ENCODE measurements around the gene TNFSF10. TPM values are rescaled to one million over a fixed set of nuclear protein-coding genes. Genes with fewer than 3 reads are reported as not detected.

The TNFSF10 gene
- polyA plus RNA-seq, 1 donor from 2014 or later = not detected

- no peak for TF ChIP-seq RAD21 (conservative IDR thresholded peaks at IDR 0.05)
- TF ChIP-seq CTCF (IDR thresholded peaks at IDR 0.05; ENCODE audit: poor library complexity, severe bottlenecking) = no peak
- TF ChIP-seq POLR2AphosphoS5 (IDR thresholded peaks at IDR 0.05) = no peak
- TF ChIP-seq REST (IDR thresholded peaks at IDR 0.05; ENCODE audit: borderline replicate concordance) = no peak
- no peak for TF ChIP-seq SMC3 (conservative IDR thresholded peaks at IDR 0.05; ENCODE audit: poor library complexity)
- no peak for TF ChIP-seq MXI1 (conservative IDR thresholded peaks at IDR 0.05; ENCODE audit: poor library complexity, severe bottlenecking)
- TF ChIP-seq TAF1 (IDR thresholded peaks at IDR 0.05; ENCODE audit: low read depth) = no peak
- TF ChIP-seq EP300 (conservative IDR thresholded peaks at IDR 0.05; ENCODE audit: poor library complexity, severe bottlenecking) = no peak
- H3K27ac ChIP-seq (ENCODE audit: low read length) = no peak overlapping the region
- H3K4me2 ChIP-seq (ENCODE audit: low read length) = no peak overlapping the region
- no peaks in the 10 kb centered on the region for H3K36me3 ChIP-seq (ENCODE audit: insufficient read depth, low read length)
- no peak overlapping the region for H2AFZ ChIP-seq (ENCODE audit: low read depth, low read length)
- no peaks in the 10 kb centered on the region for H3F3A ChIP-seq (ENCODE audit: insufficient read depth, low read length, poor library complexity, severe bottlenecking)
- no peaks in the 10 kb centered on the region for H4K20me1 ChIP-seq (ENCODE audit: insufficient read depth)
- no peaks in the 10 kb centered on the region for H3K9me2 ChIP-seq (ENCODE audit: insufficient read depth, low read length)
- no peaks in the 10 kb centered on the region for H3K9me3 ChIP-seq (ENCODE audit: low read length)
- no peaks in the 10 kb centered on the region for H3K27me3 ChIP-seq (ENCODE audit: insufficient read depth, low read depth, low read length)
- no peaks in the 10 kb centered on the region for H3K79me2 ChIP-seq (replicated peaks; ENCODE audit: insufficient read depth, low read length)
- H3K4me3 ChIP-seq (ENCODE audit: low read length) = no peak overlapping the region
- H3K9ac ChIP-seq (ENCODE audit: low read length) = no peak overlapping the region
Observed at GRCh38 chr3:172559020-172559419, 35.8 kb upstream of the TNFSF10 start.

DNA sequence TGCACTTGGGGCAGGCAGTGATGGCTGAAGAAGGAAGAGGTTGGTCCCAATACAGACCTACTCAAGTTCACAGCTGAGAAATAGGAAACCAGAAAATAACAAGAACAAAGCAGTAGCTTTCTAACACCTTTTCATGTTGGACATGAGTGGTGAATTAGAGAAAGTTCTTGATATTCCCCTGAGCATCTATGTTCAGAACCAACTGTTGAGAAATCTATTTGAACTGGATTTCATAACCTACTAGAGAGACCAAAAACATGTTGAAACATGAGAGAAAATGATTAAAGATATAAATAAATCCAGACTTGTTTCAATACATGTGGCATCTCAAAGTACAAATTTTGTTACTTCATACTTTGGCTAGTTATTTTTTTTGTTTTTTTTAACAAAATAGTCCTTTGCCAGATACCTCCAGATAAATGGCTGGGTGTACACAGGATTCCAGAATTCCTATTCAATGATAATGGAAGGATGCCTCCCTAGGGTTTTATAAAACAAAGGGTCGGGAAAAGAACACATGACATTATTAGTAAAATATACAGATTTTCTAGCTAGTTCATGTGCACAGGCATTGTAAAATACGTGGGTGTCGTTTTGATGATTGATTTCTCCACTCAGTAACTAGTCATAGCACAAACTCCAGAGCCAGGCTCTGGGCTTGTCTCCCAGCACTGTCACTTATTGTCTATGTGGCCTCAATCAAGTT is 34.4 kb upstream of the TNFSF10 start:
- H3K27ac ChIP-seq (ENCODE audit: low read length) = no peak overlapping the region
- no peaks in the 10 kb centered on the region for H3K9me3 ChIP-seq (ENCODE audit: low read length)
- no peaks in the 10 kb centered on the region for H4K20me1 ChIP-seq (ENCODE audit: insufficient read depth)
- H3K9ac ChIP-seq (ENCODE audit: low read length) = no peak overlapping the region
- no peaks in the 10 kb centered on the region for H3K79me2 ChIP-seq (replicated peaks; ENCODE audit: insufficient read depth, low read length)
- no peaks in the 10 kb centered on the region for H3F3A ChIP-seq (ENCODE audit: insufficient read depth, low read length, poor library complexity, severe bottlenecking)
- TF ChIP-seq TAF1 (IDR thresholded peaks at IDR 0.05; ENCODE audit: low read depth) (no peak), EZH2 (IDR thresholded peaks at IDR 0.05; ENCODE audit: borderline replicate concordance, insufficient read depth, low read length, poor library complexity, severe bottlenecking) (no peak), SMC3 (conservative IDR thresholded peaks at IDR 0.05; ENCODE audit: poor library complexity) (no peak), POLR2AphosphoS5 (IDR thresholded peaks at IDR 0.05) (no peak)
- no peak overlapping the region for H3K4me2 ChIP-seq (ENCODE audit: low read length)
- no peaks in the 10 kb centered on the region for H3K36me3 ChIP-seq (ENCODE audit: insufficient read depth, low read length)
- no peaks in the 10 kb centered on the region for H3K9me2 ChIP-seq (ENCODE audit: insufficient read depth, low read length)
- no peak overlapping the region for H2AFZ ChIP-seq (ENCODE audit: low read depth, low read length)
- no peaks in the 10 kb centered on the region for H3K27me3 ChIP-seq (ENCODE audit: insufficient read depth, low read depth, low read length)
- no peak overlapping the region for H3K4me3 ChIP-seq (ENCODE audit: low read length)

All from neural cell (in vitro differentiated cells).